Activated CD4-positive, alpha-beta T cell treated with anti-CD3 and anti-CD28 coated beads, Interleukin-2, amount 50 U/mL, for 24 hours (primary cell): ENCODE results near the gene PDSS1.

Experiments
- DNase-seq, 2 donors: peaks; one replicate each; pipeline ENCODE4 v3.0.0-alpha.2; 2020; ENCODE audit warnings: low read depth in 1 of 2, low spot score in 1 of 2

Gene PDSS1

DNA sequence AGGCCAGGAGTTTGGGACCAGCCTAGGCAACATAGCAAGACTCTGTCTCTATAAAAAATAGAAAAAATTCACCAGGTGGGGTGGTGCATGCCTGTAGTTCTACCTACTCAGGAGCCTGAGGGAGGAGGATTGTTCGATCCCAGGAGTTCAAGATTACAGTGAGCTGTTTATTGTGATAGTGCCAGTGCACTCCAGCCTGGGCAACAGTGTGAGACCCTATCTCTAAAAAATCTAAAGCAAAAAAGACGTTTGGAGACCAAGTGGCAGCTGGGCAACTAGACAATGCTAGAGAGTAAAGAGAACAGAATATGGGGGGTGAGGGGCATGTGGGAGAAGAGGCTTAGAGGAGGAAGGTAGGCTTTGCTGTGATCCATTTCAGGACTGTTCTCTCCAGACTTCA lies 1.4 kb downstream of the PDSS1 start:
- DNase-seq, result no peak

DNA sequence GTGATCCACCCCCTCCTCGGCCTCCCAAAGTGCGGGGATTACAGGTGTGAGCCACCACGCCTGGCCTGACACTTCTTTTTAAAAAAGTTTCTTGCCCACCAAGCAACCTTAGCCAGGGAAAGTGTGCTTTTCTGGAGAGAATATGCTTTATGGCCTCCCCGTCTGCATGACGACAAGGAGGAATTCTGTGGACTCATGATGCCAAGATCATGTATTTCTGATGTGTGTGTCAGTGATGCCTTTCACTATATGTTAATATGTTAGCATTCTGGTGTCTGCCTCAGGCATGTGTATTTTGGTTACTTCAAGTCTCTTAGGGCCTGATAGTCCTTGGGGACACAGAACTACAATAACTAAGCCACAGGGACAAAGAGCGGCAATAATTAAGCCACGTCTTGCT lies 2.1 kb downstream of the PDSS1 start:
- no peak for DNase-seq

DNA sequence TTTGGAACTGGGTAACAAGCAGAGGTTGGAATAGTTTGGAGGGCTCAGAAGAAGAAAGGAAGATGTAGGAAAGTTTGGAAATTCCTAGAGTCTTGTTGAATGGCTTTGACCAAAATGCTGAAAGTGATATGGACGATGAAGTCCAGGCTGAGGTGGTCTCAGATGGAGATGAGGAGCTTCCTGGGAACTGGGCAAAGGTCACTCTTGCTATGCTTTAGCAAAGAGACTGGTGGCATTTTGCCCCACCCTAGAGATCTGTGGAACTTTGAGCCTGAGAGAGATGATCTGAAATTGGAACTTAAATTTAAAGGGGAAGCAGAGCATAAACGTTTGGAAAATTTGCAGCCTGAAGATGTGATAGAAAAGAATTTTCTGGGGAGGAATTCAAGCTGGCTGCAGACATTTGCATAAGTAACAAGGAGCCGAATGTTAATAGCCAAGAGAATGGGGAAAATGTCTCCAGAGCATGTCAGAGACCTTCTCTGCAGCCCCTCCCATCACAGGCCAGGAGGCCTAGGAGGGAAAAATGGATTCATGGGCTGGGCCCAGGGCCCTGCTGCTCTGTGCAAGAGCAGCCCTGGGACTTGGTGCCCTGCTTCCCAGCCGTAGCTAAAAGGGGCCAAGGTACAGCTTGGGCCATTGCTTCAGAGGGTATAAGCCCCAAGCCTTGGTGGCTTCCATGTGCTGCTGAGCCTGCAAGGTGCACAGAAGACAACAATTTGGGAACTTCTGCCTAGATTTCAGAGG lies 3.6 kb downstream of the PDSS1 start:
- DNase-seq, result no peak

DNA sequence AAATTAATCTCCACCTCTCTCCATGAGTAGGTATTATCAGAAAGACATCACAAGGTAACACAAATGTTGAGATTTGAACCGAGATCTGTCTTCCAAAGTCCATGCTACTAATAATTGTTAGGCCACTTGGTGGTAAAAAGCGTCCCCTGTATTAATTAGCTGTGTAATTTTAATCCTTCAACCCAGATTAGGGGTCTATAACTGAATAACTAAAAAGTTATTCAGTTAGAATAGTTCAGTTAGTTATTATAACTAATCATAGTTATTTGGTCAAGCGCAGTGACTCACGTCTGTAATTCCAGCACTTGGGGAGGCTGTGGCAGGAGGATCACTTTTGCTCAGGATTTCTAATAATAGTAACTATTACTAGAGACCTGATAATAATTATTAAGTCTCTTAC lies 5.6 kb downstream of the PDSS1 start:
- no peak for DNase-seq

DNA sequence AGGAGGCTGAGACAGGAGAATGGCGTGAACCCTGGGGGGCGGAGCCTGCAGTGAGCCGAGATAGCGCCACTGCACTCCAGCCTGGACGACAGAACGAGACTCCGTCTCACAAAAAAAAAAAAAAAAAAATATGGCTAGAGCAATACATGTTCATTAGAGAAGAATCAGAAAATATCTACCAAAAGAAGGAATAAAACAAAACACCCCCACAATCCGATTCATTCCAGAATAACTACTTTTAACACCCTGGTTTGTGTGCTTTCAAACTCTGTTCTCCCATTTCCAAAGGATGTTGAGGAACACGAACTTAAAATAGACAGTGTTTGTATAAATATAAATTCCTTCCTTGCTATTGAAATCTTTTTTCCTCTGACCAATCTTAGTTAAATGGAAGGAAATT lies 6.5 kb downstream of the PDSS1 start:
- no peak for DNase-seq

DNA sequence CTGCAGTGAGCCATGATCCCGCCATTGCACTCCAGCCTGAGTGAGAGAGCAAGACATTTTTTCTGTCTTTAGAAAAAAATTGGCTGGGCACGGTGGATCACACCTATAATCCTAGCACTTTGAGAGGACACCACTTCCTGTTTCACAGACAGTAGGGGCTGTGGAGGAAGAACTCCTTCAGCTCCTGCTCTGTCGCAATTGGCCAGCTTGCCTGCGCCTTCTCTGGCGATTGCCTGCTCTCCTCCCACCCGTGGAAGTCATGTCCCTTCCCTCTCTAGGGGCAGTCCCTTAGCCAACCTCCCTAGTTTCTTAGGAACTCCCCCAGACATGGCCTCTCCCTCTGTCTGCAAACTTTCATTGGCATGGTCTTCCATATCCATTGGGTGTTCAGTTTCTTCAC lies 8.7 kb downstream of the PDSS1 start:
- DNase-seq, result no peak

DNA sequence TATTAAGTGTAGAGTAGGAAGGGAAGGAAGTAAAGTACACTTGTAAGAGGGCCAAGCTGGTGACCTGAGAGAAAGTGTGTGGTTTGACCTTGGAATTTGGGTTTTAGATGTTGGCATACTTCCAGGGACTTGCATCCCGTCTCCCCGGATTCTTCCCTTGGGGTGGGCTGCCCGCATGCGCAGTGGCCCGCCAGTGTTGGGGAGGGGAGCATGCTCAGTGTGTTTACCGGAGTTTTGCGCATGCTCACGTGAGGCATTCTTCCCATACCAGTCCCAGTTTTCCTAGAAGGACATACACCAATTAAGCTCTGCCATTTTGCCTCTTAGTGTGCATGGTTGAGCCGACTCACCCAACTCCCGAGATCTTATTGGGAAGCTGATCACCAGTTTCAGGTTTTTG lies 9.4 kb downstream of the PDSS1 start:
- no peak for DNase-seq

DNA sequence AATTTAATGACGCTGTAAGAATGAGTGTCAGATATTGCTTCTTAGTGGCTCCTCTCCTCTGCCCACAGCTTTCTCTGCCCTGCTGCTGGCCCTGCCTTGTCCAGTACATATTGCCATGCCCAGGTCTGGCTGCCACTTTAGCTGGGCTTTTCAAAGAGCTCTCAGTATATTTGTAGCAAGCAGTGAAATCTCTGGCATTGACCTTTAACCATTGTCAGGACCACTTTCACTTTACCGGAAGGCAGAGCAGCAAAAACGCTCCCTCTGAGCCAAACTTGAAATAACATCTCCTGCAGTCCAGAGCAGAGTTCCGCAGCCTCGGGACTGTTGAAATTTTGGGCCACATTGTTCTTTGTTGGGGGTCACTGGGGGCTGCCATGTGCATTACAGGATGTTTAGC lies 13.8 kb downstream of the PDSS1 start:
- no peak for DNase-seq

DNA sequence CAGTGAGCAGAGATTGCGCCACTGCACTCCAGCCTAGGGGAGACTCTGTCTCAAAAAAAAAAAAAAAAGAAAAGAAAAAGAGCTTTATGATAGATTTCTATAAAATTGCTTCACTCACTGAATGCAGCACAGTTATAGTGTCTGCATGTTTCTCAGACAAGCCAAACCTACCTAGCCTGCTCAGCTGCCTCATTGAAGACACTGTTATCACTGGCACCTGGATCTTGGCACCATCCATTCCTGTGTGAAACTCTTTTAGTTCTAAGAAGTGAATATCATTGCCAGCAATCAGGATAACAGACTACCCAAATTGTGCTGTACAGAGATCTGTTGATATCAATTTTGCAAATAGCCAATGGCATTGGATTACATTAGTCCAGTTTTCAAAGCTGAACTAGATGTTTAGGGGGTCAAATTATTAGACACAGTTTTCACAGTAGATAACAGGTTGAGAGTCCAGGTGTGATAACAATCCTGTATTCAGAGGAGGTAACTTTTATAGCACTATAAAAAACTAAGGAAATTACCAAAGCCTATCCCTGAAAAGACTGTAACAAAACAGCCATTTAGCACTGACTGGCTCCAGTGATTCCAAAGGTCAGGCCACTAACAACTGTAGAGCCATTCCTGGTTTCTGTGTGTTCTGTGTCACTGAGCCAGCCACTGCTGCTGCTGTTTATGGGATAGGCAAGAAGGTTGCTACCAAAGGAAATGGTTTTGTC lies 17.1 kb downstream of the PDSS1 start:
- no peak for DNase-seq

DNA sequence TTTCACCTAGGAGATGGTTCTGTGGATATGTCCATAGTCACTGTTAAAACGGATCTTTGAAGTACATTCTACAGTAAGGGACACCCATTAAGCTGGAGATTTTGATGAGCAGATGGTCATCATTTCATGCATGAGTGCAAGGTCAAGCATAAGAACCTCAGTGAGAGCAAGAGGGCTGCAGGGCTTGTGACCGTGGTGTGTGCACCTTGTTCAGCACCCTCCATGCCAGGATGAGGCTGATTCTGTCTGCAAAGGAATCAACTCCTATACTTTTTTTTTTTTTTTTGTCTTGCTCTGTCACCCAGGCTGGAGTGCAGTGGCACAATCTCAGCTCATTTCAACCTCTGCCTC lies 17.6 kb downstream of the PDSS1 start:
- no peak for DNase-seq

DNA sequence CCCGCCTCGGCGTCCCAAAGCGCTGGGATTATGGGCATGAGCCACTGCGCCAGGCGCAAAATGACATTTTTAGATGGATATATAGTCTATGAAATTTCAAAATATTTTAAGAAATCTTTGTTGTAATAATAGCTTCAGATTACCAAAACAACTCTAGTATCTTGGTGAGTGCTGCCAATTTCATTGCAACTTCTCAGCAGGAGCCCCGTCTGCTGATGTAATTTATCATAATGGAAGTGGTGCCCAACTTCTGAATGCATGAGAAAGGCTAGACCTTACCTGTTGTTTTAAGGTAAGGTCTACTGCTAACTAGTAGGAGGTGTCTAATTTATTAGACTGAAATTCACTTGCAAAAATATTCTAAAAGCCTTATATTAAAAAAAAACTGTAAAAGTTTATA lies 20.0 kb downstream of the PDSS1 start:
- DNase-seq, result no peak

DNA sequence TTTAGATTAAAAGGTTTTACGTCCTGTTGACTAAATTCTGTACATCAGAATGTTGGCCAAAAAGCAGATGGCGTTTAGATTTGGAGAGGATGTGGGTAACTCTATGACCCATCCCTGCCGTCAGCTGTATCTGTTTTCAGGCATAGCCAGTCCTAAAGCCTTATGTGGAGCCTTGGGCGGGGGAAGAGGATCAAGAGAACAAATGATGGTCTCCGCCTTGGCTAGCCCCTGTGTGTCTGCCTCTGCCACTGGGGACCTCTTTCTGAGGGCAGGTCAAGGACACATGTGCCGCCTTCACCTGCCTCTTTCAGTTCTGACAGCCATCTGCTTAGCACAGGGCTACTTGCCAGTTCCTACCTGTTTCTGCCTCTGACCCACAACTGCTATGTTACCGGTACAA lies 24.1 kb downstream of the PDSS1 start:
- DNase-seq, result no peak

DNA sequence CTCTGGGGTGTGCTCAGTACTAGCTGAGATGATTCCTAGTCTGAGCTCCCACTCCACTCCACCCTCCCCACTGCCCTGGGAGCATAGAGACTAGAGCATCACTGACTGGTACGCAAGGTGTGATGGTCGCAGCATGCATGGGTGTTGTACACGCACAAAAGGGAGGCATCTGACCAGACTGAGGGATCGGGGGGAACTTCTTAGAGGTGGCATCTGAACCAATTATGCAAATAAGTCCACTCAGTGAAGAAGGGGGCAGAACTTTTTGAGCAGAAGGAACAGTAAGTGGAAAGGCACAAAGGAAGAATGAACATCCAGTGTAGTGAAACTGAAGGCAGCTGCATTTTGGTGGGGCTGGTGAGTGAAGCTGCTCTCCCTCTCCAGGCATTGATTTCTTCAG lies 25.5 kb downstream of the PDSS1 start:
- no peak for DNase-seq

DNA sequence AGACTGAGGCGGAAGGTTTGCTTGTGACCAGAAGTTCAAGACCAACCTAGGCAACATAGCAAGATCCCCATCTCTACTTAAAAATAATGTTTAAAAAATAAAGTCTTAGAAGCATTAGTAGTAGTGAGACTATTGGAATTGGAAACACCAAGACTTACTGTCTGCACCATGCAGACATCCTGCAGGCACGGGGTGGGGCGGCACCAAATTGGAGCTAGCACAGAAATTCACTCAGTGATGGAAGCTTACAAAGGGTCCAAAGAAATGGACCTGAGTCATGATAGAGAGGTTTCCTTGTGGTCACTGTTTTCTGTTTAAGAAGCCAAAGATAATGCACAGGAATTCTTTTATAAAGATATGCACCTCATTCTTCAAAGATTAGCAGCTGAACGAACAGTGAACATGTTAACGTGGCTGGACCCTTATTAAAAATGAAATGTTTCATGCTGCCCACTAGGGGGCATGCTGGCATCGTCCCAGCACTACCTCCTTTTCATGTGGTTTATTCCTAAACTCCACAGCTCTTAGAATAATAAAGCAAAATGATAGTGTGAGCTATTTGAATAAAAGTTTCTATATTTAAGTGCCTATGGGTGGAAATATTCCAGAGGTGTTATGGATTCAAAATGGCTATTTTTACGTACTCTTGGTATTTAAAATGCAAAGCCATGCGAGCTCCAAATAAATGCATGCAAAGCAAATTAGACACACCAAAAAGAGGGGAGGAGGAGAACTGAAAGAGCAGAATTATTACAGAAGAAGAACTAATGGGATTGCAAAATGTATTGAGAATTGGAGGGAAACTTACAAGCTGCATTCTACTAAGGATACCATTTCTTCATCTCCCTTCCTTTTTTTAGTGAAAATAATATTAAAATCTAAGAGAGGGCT lies 28.6 kb downstream of the PDSS1 start:
- DNase-seq, result no peak

DNA sequence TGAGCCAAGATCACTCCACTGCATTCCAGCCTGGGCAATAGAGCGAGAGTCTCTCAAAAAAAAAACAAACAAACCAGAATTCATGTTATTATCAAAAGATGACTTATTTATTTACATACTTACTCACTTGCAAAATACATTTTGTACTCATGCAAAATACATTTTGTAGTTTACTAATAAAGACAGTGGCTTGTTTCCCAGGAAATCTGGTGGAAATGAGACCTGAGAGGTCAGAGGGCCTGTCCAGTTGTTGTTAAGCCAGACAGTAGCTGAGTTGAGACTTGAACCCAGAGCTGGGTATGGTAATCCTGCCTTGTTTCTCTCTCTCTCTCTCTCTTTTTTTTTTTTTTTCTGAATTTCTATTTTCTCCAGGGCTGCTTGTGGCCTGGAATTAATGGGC lies 29.5 kb downstream of the PDSS1 start:
- no peak for DNase-seq

DNA sequence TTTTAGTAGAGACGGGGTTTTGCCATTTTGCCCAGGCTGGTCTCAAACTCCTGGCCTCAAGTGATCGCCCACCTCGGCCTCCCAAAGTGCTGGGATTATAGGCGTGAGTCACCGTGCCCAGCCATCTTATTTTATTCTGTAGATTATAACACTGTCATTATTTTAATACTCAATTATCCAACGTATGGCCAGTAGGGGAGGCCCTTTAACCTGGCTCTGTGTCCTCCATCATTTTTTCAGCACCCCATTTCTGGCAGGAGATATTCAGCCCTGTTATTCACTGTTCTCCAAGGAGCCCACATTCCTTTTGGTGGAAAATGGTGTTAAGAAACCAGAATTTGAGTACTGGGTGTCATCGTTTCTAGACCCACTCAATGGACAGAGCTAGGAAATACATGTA lies 31.5 kb downstream of the PDSS1 start:
- no peak for DNase-seq

DNA sequence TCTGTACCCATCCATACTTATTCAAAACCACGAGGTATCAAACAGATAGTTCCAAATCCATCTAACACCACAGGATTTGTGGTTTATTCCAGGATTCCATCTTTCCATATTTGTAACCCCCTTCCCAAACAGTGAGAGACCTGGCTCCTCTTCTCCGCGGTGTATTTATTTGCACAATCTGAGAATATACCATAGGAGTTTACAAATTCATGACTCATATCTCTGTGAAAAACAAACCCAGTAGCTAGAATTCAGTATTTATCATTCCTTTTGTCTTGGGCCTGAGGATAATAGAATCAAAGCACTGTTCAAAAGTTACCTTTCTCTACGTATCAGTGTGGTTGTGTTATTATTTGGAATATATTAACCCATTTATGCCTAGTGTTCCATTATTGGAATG lies 31.9 kb downstream of the PDSS1 start:
- DNase-seq, result no peak

DNA sequence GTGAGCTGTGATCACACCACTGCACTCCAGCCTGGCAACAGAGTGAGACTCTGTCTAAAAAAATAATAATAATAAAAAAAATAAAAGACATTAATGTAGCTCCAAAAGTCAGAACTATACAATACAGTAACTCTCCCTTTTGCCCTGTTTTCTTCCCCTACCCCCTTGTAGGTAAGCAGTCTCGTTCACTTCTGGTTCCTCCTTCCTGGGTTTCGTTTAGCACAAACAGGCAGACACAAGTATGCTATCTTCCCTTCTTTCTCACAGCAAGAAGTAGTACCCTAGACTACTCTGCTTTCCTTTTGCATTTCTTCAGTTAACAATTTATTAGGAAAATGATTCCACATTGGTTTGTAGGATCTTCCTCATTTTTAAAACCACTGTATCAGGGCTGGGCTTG lies 33.1 kb downstream of the PDSS1 start:
- DNase-seq, result no peak

DNA sequence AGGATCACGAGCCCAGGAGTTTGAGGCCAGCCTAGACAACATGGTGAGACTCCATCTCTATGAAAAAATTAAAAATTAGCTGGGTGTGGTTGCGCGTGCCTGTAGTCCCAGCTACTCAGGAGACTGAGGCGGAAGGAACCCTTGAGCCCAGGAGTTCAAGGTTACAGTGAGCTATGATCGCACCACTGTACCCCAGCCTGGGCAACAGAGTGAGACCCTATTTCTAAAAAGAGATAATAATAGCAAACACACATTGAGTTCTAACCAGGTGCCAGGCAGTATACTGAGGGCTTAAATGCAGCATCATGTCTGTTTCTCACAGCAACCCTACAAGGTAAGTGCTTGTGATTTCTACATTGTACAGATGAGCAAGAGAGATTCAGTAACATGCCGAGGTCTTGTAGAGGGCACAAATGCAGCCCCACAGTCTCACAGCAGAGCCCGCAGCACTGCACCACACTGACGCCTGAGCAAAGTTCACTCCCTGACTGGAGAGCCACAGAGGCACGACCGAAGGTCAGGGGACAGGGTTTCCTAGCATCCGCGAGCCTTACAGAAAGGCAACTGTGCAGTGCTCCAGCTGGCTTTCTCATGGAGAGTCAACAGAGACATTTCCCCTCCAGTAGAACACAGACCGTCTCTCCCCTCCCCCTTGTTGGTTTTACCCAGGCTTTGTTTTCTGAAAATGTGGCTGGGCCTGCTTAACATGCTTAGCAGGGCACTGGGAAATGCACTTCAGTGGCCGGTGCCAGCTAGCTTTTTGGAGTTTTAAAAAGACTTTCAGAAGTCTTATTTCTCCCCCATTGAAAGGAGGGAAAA lies 36.5 kb downstream of the PDSS1 start:
- DNase-seq, result no peak

DNA sequence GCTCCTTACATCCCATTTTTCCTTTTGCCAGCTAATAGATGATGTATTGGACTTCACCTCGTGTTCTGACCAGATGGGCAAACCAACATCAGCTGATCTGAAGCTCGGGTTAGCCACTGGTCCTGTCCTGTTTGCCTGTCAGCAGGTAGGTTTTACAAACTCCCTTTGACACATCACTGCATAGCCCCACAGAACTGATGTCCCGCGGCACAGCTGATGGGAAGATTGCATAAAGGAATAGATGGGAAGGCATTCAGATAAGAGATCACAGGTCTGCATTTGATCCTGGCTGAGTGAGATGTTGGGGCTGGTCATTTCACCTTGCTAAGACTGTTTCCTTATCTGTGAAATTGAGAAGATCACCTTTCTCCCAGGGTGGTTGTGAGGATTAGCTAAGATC lies 37.9 kb downstream of the PDSS1 start:
- no peak for DNase-seq

DNA sequence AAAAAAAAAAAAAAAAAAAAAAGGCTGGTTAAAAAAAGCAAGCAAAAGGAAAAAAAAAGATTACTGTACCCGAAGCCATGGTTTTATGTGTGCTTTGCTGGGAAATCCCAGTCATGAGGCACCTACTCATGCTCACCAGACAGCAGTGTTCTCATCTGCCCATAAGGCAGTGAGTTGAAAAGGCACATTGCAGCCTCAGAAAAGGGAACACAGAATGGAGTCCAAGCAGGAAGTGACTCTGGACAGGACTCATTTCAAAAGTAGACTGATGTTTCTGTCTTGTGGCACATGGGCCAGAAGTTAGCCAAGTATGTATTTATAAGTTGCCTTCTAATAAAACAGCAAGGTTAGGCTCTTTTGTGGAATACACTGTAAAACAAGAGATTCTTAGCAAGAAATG lies 40.2 kb downstream of the PDSS1 start:
- peak in 1 of 2 donors; percentile 14 for DNase-seq
